RWPE1 (cell line): ENCODE data around the gene BDH1.
A peak's percentile ranks its signal among the peaks of the same experiment; 100 is the strongest.

Experiments used
- CTCF ChIA-PET: fragments of 350-600 bp; sonication (Branson Sonifier 250); formaldehyde crosslinking; extraction: SDS; loops from one replicate; lab custom pipeline; 2021; lab: Yijun Ruan, JAX
- POLR2A ChIA-PET: fragments of 400-600 bp; formaldehyde crosslinking; extraction: SDS; loops from one replicate; lab custom pipeline; 2020; ENCODE audit warnings: antibody characterized with exemption; ENCODE audit not compliant: low non-redundant PET; lab: Yijun Ruan, JAX
- DNase-seq: peaks from one replicate; pipeline ENCODE4 v3.0.0; 2012; ENCODE audit warnings: low spot score
- H3K27ac ChIP-seq: fragments of 450-650 bp; 2 replicates; pipeline ENCODE4 v1.5.1; 2017
- TF ChIP-seq, protein P1 (sequence below): fragments of 450-650 bp; conservative IDR thresholded peaks from 2 replicates; pipeline ENCODE4 v1.5.1; 2017; ENCODE audit warnings: low read depth, mild to moderate bottlenecking

Gene BDH1

DNA sequence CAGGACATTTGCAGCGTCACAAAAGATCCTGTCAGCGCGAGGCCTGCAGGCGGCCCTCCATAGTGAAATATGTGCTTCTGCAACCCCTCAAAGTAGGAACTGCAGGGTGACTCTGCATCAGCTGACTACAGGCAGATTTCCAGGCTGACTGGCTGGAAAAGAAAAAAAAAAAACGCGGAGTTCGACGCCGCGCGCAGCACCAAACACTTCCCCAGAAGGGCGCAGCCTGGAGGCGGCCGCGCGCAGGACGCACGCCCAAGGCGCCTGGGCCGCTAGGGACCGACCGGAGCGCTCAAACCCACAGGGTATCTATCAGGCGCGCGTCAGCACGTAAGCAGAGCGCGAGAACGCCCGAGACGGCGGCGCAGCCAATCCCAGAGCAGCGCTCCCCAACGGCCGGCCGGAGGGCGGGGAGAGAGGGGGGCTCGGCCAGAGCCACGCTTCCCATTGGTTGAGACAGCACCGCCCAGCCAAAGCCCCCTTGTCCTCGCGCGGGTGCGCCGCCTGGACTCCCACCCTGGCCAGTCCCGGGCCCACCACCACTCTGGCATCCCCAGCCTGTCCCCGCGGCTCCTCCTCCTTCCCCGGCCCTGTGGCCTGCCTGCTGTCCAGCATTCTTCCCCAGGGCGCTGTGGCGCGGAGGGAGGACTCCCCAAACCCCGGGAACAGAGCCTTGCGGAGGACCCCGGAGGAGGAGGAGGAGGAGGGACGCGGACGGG is 1.0 kb downstream of the BDH1 start:
- DNase-seq, result peak; percentile 98
- TF ChIP-seq, protein P1, sequence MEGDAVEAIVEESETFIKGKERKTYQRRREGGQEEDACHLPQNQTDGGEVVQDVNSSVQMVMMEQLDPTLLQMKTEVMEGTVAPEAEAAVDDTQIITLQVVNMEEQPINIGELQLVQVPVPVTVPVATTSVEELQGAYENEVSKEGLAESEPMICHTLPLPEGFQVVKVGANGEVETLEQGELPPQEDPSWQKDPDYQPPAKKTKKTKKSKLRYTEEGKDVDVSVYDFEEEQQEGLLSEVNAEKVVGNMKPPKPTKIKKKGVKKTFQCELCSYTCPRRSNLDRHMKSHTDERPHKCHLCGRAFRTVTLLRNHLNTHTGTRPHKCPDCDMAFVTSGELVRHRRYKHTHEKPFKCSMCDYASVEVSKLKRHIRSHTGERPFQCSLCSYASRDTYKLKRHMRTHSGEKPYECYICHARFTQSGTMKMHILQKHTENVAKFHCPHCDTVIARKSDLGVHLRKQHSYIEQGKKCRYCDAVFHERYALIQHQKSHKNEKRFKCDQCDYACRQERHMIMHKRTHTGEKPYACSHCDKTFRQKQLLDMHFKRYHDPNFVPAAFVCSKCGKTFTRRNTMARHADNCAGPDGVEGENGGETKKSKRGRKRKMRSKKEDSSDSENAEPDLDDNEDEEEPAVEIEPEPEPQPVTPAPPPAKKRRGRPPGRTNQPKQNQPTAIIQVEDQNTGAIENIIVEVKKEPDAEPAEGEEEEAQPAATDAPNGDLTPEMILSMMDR, result peak; percentile 74
- ChIA-PET POLR2A (interaction anchor here (0.6 kb wide), 1 partner anchor 13 kb away, joined by 3 read pairs; no protein-coding TSS in a partner anchor), CTCF (interaction anchor here (0.6 to 1.5 kb wide), 4 partner anchors 14 to 837 kb away, joined by 3 to 8 read pairs (median 4); no protein-coding TSS in a partner anchor)
- H3K27ac ChIP-seq, result peak overlapping the region; percentile 87

DNA sequence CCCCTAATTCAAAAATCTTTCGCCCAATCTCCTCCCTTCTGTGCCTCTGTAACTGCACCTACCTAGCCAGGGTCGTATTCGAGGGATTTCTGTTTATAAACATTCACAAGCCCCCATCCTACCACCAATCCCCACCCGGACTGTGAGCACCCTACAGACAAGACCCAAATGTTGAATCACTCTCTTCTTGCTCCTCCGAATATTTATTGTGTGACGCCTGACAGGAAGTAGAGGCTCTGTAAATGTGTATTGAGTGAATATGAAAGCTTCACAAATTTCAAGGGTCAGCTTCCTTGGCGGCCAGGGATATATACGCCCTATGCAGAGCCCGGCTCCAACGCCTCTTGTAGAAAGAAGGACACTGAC is 1.6 kb downstream of the BDH1 start:
- ChIA-PET POLR2A (interaction anchor here (0.6 kb wide), 1 partner anchor 14 kb away, joined by 3 read pairs; no protein-coding TSS in a partner anchor), CTCF (interaction anchor here (0.6 to 1.5 kb wide), 6 partner anchors 12 to 837 kb away, joined by 3 to 8 read pairs (median 4); no protein-coding TSS in a partner anchor)
- no peak for DNase-seq
- TF ChIP-seq, protein P1, result no peak
- peak overlapping the region; percentile 87 for H3K27ac ChIP-seq

DNA sequence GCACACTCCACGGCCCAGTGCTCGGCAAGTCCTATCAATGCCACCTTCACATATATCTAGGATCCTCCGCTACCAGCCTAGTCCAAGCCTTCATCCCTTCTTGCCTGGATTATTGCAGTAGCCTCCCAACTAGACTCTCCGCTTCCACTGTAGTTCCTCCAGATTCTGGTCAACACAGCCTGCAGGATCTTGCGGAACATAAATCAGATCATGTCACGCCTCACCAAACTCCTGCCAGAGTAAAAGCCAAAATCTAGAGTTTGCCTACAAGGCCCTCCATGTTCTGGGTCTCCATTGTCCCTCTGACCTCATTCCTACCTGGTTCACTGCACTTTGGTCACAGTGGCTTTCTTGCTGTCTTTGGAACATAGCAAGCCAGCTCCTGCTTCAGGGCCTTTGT is 3.6 kb downstream of the BDH1 start:
- POLR2A ChIA-PET, result no interaction called here
- no peak overlapping the region for H3K27ac ChIP-seq
- no peak for DNase-seq
- TF ChIP-seq, protein P1, result no peak
- CTCF ChIA-PET, result interaction anchor here (1.1 kb wide), 1 partner anchor 26 kb away, joined by 5 read pairs; no protein-coding TSS in a partner anchor

DNA sequence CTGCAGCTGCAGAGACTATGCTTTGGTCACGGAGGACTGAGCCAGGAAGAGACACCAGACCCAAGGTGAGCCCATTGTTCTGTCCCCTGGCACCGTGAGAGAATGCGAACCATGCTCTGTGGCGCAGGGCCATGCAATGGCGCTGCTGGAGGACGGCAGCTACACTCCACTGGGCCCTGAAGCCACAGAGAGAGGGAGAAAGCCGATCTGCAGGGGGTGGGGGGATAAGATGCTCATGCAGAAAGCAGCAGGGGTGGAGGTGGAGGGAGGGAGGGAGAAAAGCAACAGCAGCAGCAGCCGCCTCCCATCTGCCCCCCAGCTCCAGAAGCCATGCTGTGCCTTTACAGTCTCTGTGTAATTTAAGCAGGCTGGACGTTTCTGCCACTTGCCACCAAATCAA is 5.3 kb downstream of the BDH1 start:
- ChIA-PET POLR2A (no interaction called here), CTCF (interaction anchor here (0.7 kb wide), 1 partner anchor 41 kb away, joined by 3 read pairs; no protein-coding TSS in a partner anchor)
- no peak overlapping the region for H3K27ac ChIP-seq
- DNase-seq, result no peak
- TF ChIP-seq, protein P1, result no peak

DNA sequence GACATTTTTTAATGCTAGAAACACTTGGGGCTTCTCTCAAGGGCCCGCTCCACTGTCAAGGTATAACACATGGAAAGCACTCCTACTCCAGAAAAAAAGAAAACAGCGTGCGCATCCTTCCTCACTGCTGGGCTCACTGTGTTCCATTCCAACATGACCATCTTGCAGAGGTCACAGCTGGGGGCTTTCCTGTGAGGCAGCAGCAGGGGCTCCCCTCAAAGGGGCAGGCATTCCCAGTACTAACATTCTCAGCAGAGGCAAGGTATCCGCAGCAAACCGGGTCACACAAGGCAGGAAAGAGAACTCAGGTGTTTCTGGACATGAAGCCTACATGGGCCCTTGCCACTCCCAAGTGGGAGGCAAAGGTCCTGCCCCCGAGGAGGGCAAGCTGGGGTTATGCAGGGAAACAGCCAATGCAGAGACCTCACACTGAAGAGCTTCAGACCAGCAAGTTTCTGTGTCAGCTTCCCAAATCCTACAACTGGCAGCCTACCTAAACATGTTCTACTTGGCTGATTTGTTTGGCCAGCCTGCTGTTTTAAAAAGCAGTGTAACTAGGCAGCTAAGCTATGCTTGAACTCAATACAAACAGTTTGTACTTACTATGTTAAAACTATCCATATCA is 6.4 kb downstream of the BDH1 start:
- ChIA-PET CTCF (interaction anchor here (0.9 kb wide), 1 partner anchor 23 kb away, joined by 3 read pairs; no protein-coding TSS in a partner anchor), POLR2A (no interaction called here)
- no peak for DNase-seq
- TF ChIP-seq, protein P1, result no peak
- no peak overlapping the region for H3K27ac ChIP-seq

DNA sequence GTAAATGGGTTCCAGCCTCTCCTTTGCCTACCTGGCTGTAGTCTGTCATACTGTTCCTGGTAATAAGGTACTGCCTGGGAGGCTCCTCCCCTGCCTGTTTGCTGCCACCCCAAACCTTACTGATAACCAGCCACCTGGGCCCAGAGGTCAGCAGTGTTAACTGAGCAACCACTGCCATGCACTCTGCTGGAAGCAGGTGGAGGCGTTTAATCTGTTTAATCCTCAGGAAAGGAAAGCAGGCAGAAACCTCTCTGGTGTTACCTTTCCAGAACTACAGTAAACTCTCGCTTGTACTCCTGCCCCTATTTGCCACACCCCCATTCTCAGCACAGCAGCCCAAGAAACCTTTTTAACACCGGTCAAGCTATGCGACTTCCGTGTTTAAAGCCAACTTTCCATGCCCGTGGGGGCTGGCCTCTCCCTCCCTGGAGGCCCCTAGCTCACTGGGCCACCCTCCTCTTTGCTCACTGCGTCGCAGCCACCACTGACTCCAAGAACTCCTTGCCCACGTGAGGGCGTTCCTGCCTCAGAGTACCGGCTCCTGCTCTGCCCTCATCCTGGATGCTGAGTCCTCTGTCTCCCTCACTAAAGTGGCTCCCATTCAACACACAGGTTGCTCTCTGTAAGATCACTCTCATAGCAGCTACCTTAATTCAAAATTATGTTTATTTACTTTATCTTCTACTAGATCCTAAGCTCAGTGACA is 8.3 kb downstream of the BDH1 start:
- 0 out of 2 replicates have a peak overlapping the region, but pooled peaks have one; percentile 14 for H3K27ac ChIP-seq
- ChIA-PET POLR2A (no interaction called here), CTCF (no interaction called here)
- TF ChIP-seq, protein P1, result no peak
- no peak for DNase-seq
